ENCODE data around the gene NUMBL. TPM values are rescaled to one million over a fixed set of nuclear protein-coding genes. Genes with fewer than 3 reads are reported as not detected.

NUMBL gene
- total RNA-seq, 4 donors from 2014 or later = 18.8 to 90.5 (median 44.3) TPM

GRCh38 chr19:40690693-40691420 lies 406 bp upstream of the NUMBL start:
- DNase-seq = peak; percentile 94 to 97
- Histone ChIP-seq H3K9me3 (no peaks in the 10 kb centered on the region), H3K27me3 (no peaks in the 10 kb centered on the region), H3K4me3 (peak overlapping the region; percentile 48 to 88), H3K4me1 (peaks cover 0 to 8% of the 10 kb centered on the region in 2 donors), H3K36me3 (no peaks in the 10 kb centered on the region), H3K27ac (peak overlapping the region; percentile 88 to 94)
- TF ChIP-seq POLR2A (IDR thresholded peaks at IDR 0.05) (no peak), CTCF (IDR thresholded peaks at IDR 0.05) (no peak)
- intact Hi-C loops (cut with DNase I; ENCODE audit: low total_unique reads) = no loop called here

- Histone ChIP-seq H3K4me3 (peak overlapping the region; percentile 48 to 88), H3K9me3 (no peaks in the 10 kb centered on the region), H3K27ac (peak overlapping the region; percentile 88 to 94), H3K36me3 (no peaks in the 10 kb centered on the region), H3K4me1 (peaks cover 0 to 8% of the 10 kb centered on the region in 2 donors), H3K27me3 (no peaks in the 10 kb centered on the region)
- DNase-seq = no peak
- no peak for TF ChIP-seq POLR2A (IDR thresholded peaks at IDR 0.05)
- TF ChIP-seq CTCF (IDR thresholded peaks at IDR 0.05) = no peak
- intact Hi-C loops (cut with DNase I; ENCODE audit: low total_unique reads) = no loop called here
Measured at GRCh38 chr19:40689339-40690049, 957 bp downstream of the NUMBL start.

- no peaks in the 10 kb centered on the region for H3K27me3 ChIP-seq
- TF ChIP-seq POLR2A (IDR thresholded peaks at IDR 0.05) (no peak), CTCF (IDR thresholded peaks at IDR 0.05) (no peak)
- H3K27ac ChIP-seq = peak overlapping the region; percentile 88 to 94
- intact Hi-C loops (cut with DNase I; ENCODE audit: low total_unique reads) = no loop called here
- peaks cover 0 to 8% of the 10 kb centered on the region in 2 donors for H3K4me1 ChIP-seq
- peak overlapping the region; percentile 48 to 88 for H3K4me3 ChIP-seq
- H3K9me3 ChIP-seq = no peaks in the 10 kb centered on the region
- DNase-seq = no peak
- no peaks in the 10 kb centered on the region for H3K36me3 ChIP-seq
Measured at GRCh38 chr19:40688987-40689338, 1.5 kb downstream of the NUMBL start.

- Histone ChIP-seq H3K9me3 (no peaks in the 10 kb centered on the region), H3K36me3 (no peaks in the 10 kb centered on the region), H3K27ac (peak overlapping the region; percentile 41 to 65), H3K4me3 (no peak overlapping the region), H3K4me1 (peaks cover 0 to 8% of the 10 kb centered on the region in 2 donors), H3K27me3 (no peaks in the 10 kb centered on the region)
- intact Hi-C loops (cut with DNase I; ENCODE audit: low total_unique reads) = no loop called here
- no peak for TF ChIP-seq POLR2A (IDR thresholded peaks at IDR 0.05)
- DNase-seq = no peak
Measured at GRCh38 chr19:40688309-40688708, 2.1 kb downstream of the NUMBL start.

- intact Hi-C loops (cut with DNase I; ENCODE audit: low total_unique reads) = no loop called here
- H3K9me3 ChIP-seq = no peaks in the 10 kb centered on the region
- peak overlapping the region; percentile 41 to 65 for H3K27ac ChIP-seq
- no peaks in the 10 kb centered on the region for H3K27me3 ChIP-seq
- DNase-seq = peak; percentile 85 to 87
- TF ChIP-seq POLR2A (IDR thresholded peaks at IDR 0.05) (no peak), CTCF (IDR thresholded peaks at IDR 0.05) (no peak)
- H3K4me3 ChIP-seq = no peak overlapping the region
- no peaks in the 10 kb centered on the region for H3K36me3 ChIP-seq
- peaks cover 0 to 8% of the 10 kb centered on the region in 2 donors for H3K4me1 ChIP-seq
Measured at GRCh38 chr19:40687525-40688016, 2.9 kb downstream of the NUMBL start.
